Memory B cell (primary cell): ENCODE data around the gene FAM227B.
A peak's percentile ranks its signal among the peaks of the same experiment; 100 is the strongest.
"Not testable (repeated sequence)": the region's sequence is repeated elsewhere in the genome, so short reads cannot be mapped to it uniquely, and the experiment has no call there.

Experiments
- ATAC-seq: fragments of 150-1000 bp; cut with Tn5 transposase; 2 replicates; pipeline ENCODE4 v1.10.0; 2021; ENCODE audit warnings: low read depth, mild to moderate bottlenecking, moderate library complexity
- DNase-seq, 2 donors: peaks; one replicate each; pipeline ENCODE4 v3.0.0; 2022; ENCODE audit warnings: low spot score in 2 of 2
- H3K27ac Mint-ChIP-seq: one replicate; pipeline ENCODE4 v1.8.0; 2022; ENCODE audit warnings: mild to moderate bottlenecking, moderate library complexity, mixed read lengths
- H3K27me3 Mint-ChIP-seq: one replicate; pipeline ENCODE4 v1.8.0; 2022; ENCODE audit warnings: mixed read lengths
- H3K36me3 Mint-ChIP-seq: one replicate; pipeline ENCODE4 v1.8.0; 2022; ENCODE audit warnings: mild to moderate bottlenecking, mixed read lengths
- H3K4me1 Mint-ChIP-seq: one replicate; pipeline ENCODE4 v1.8.0; 2022; ENCODE audit warnings: mixed read lengths
- H3K4me3 Mint-ChIP-seq: one replicate; pipeline ENCODE4 v1.8.0; 2022; ENCODE audit warnings: mild to moderate bottlenecking, moderate library complexity, mixed read lengths
- H3K9me3 Mint-ChIP-seq: one replicate; pipeline ENCODE4 v1.8.0; 2022; ENCODE audit warnings: mixed read lengths

The FAM227B gene

DNA sequence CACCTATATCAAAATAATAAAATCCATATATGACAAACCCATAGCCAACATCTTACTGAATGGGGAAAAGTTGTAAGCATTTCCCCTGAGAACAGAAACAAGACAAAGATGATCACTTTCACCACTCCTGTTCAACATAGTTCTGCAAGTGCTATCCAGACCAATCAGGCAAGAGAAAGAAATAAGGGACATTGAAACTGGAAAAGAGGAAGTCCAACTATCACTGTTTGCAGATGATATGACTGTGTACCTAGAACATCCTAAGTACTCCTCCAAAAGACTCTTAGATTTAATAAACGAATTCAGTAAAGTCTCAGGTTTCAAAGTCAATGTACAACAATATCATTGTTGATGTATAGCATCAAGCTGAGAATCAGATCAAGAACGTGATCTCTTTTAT, 233.1 kb downstream of the FAM227B start:
- Mint-ChIP-seq H3K4me1 (peaks cover 4% of the 10 kb centered on the region), H3K27me3 (peaks cover 3% of the 10 kb centered on the region), H3K4me3 (no peak overlapping the region), H3K36me3 (no peaks in the 10 kb centered on the region), H3K27ac (no peak overlapping the region), H3K9me3 (no peaks in the 10 kb centered on the region)
- ATAC-seq (peak; percentile 63), DNase-seq (no peak)

DNA sequence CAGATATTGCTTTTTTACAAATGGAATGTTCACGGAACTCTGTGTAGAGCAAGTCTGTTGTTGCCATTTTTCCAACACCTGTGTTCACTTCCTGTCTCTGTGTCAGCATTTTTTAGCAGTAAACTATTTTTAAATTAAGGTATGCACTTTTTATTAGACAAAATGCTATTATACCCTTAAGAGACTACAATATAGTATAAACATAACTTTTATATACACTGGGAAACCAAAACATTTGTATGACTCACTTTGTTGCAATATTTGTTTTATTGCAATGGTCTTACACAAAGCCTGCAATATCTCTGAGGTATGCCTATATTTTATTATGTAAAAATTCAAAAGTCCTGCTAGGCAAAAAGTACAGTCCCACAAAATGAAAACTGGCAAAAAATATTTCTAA, 237.4 kb downstream of the FAM227B start:
- Mint-ChIP-seq H3K36me3 (no peaks in the 10 kb centered on the region), H3K27ac (no peak overlapping the region), H3K4me1 (peaks cover 4% of the 10 kb centered on the region), H3K9me3 (no peaks in the 10 kb centered on the region), H3K4me3 (no peak overlapping the region), H3K27me3 (no peaks in the 10 kb centered on the region)
- DNase-seq, result no peak
- no peak for ATAC-seq

DNA sequence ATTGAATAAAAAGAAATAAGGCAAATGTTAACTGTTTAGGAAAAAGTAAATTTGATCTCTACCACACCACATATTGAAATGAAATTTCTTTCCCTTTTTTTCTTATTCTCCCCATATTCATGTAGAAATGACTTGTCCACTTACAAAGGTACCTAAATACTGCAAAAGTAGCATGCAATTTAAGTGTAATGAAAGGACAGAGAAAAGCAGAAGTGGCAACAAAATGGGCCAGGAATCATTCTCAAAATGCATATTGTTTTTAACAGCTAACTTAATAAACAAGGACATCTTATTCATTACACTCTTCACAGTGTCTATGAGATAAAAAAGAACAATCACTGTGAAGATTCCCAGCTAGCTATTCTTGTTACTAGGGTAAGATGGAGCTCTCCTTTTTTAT, 238.2 kb downstream of the FAM227B start:
- ATAC-seq (no peak), DNase-seq (no peak)
- H3K4me3 Mint-ChIP-seq, result no peak overlapping the region
- no peaks in the 10 kb centered on the region for H3K27me3 Mint-ChIP-seq
- H3K27ac Mint-ChIP-seq, result no peak overlapping the region
- no peaks in the 10 kb centered on the region for H3K36me3 Mint-ChIP-seq
- H3K9me3 Mint-ChIP-seq, result no peaks in the 10 kb centered on the region
- peaks cover 1% of the 10 kb centered on the region for H3K4me1 Mint-ChIP-seq

GRCh38 chr15:49380912-49381311, 239.7 kb downstream of the FAM227B start:
- no peaks in the 10 kb centered on the region for H3K36me3 Mint-ChIP-seq
- H3K27ac Mint-ChIP-seq, result no peak overlapping the region
- H3K4me1 Mint-ChIP-seq, result no peaks in the 10 kb centered on the region
- no peak for DNase-seq
- no peak for ATAC-seq
- H3K27me3 Mint-ChIP-seq, result no peaks in the 10 kb centered on the region
- H3K4me3 Mint-ChIP-seq, result no peak overlapping the region
- no peaks in the 10 kb centered on the region for H3K9me3 Mint-ChIP-seq

DNA sequence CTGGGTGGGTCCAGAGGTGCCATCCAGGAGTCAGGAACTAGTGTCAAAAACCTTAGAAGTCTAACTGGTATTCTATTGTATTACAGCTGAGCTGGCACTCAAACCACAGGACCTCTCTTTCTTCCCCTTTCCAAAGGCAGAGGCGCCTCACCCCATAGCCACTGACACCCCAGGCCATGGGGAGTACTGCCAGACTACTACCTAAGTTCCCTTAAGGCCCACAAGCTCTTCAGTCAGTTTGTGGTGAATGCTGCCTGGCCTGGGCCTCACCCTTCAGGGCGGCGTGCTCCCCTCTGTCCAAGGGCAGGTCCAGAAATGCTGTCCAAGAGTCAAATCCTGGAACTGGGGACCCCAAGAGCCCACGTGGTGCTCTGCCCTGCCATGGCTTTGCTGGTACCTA, 240.6 kb downstream of the FAM227B start:
- DNase-seq (no peak), ATAC-seq (no peak)
- Mint-ChIP-seq H3K4me3 (no peak overlapping the region), H3K4me1 (no peaks in the 10 kb centered on the region), H3K36me3 (no peaks in the 10 kb centered on the region), H3K27ac (no peak overlapping the region), H3K27me3 (no peaks in the 10 kb centered on the region), H3K9me3 (no peaks in the 10 kb centered on the region)

DNA sequence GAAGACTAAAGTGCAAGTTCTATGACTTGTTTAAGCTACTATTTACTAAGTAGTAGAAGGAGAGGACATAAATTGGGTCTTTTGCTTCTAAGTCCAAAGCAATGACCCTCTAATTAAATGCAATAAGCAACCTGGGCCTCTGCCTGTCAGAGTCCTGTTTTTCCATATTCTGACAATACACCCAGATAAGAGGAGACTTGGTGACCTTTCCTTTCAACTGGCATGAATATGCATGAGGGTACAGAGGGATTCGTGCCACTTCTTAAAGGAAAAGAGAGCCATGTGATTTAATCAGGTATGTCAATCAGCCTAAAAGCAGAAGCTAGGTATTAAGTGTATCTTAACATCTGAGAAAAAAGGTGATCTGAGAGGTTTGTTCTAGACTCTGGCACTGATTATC, 248.3 kb downstream of the FAM227B start:
- Mint-ChIP-seq H3K4me3 (no peak overlapping the region), H3K4me1 (no peaks in the 10 kb centered on the region), H3K9me3 (peaks cover under 1% of the 10 kb centered on the region), H3K27me3 (no peaks in the 10 kb centered on the region), H3K36me3 (no peaks in the 10 kb centered on the region), H3K27ac (no peak overlapping the region)
- ATAC-seq (no peak), DNase-seq (no peak)

DNA sequence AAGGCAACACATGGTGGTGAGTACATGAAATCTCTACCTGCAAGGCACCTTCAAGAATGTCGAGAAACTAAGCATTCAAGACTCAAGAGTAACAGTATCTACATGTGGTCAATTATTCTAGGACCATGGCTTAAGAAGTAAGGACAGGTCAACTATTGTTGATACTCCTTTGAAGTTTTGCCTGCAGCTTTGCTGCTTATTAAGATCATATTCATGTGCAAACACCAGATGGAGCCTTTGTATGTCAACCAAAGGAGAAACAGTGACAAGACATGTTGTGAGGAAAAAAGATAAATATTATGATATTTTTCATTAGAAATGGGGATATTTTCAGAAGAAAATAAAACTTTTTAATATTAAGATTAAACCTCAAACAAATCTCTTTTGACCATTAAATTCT, 249.8 kb downstream of the FAM227B start:
- Mint-ChIP-seq H3K27ac (no peak overlapping the region), H3K4me1 (no peaks in the 10 kb centered on the region), H3K36me3 (peaks cover 2% of the 10 kb centered on the region), H3K27me3 (no peaks in the 10 kb centered on the region), H3K4me3 (no peak overlapping the region), H3K9me3 (peaks cover 2% of the 10 kb centered on the region)
- DNase-seq (no peak), ATAC-seq (no peak)

DNA sequence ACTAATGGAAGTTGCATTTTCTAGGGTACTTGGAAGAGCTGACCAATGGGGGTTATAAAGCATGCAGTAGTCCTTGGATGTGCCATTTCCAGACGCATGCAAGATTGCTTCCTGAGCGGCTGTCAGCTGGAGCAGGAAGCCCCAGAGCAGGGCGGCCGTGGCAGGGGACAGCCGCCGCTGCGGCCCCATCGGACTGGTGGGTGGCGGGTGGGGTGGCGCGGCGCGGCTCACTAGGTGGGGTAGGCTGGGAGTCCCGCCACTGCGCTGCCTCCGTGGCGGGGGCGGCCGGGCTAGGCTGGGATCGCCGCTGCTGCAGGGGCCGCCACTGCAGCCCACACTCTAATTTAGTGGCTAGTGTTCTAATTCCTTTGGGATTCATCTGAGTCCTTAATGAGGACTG, 254.1 kb downstream of the FAM227B start:
- peaks cover 2% of the 10 kb centered on the region for H3K9me3 Mint-ChIP-seq
- H3K4me3 Mint-ChIP-seq, result no peak overlapping the region
- DNase-seq (no peak), ATAC-seq (no peak)
- H3K4me1 Mint-ChIP-seq, result peaks cover 3% of the 10 kb centered on the region
- no peak overlapping the region for H3K27ac Mint-ChIP-seq
- no peaks in the 10 kb centered on the region for H3K27me3 Mint-ChIP-seq
- peaks cover 2% of the 10 kb centered on the region for H3K36me3 Mint-ChIP-seq

DNA sequence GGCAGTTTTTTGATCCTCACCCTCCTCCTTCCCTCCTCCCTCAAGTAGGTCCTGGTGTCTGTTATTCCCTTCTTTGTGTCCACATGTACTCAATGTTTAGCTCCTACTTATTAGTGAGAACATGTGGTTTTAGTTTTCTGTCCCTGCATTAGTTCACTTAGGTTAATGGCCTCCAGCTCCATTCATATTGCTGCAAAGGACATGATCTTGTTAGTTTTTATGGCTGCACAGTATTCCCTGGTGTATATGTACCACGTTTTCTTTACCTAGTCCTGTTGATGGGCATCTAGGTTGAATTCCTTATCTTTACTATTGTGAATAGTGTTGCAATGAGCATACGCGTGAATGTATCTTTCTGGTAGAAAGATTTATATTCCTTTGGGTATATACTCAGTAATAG, 259.2 kb downstream of the FAM227B start:
- Mint-ChIP-seq H3K27me3 (no peaks in the 10 kb centered on the region), H3K27ac (no peak overlapping the region), H3K4me1 (peaks cover 6% of the 10 kb centered on the region), H3K36me3 (peaks cover 2% of the 10 kb centered on the region), H3K4me3 (no peak overlapping the region), H3K9me3 (peaks cover 3% of the 10 kb centered on the region)
- no peak for ATAC-seq
- DNase-seq, result no peak

- not testable (repeated sequence) for H3K4me3 Mint-ChIP-seq, H3K9me3 Mint-ChIP-seq, H3K27ac Mint-ChIP-seq, H3K27me3 Mint-ChIP-seq, H3K4me1 Mint-ChIP-seq, DNase-seq, ATAC-seq, H3K36me3 Mint-ChIP-seq
These were observed 266.2 kb downstream of the FAM227B start for GRCh38 chr15:49354439-49354838.

DNA sequence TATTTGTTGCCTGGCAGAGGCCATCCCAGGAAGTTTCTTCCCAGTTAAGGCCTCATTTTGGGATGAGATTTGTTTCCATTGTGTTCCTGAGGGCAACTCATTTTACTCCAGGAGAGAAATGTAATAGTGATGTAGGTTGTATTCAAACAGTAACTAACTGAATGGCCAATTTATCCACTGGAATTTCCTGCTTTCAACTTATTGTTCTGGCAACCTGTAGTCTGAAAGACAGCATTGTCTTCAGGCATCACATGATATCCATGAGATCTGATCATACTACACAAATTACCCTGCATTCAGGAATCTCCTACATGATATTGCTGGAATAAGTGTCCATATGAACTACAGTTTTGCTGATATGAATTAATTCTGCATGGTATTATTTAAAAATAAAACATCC, 277.1 kb downstream of the FAM227B start:
- no peaks in the 10 kb centered on the region for H3K4me1 Mint-ChIP-seq
- ATAC-seq (no peak), DNase-seq (no peak)
- H3K36me3 Mint-ChIP-seq, result peaks cover 33% of the 10 kb centered on the region
- no peak overlapping the region for H3K27ac Mint-ChIP-seq
- H3K4me3 Mint-ChIP-seq, result no peak overlapping the region
- no peaks in the 10 kb centered on the region for H3K27me3 Mint-ChIP-seq
- H3K9me3 Mint-ChIP-seq, result peaks cover 5% of the 10 kb centered on the region

DNA sequence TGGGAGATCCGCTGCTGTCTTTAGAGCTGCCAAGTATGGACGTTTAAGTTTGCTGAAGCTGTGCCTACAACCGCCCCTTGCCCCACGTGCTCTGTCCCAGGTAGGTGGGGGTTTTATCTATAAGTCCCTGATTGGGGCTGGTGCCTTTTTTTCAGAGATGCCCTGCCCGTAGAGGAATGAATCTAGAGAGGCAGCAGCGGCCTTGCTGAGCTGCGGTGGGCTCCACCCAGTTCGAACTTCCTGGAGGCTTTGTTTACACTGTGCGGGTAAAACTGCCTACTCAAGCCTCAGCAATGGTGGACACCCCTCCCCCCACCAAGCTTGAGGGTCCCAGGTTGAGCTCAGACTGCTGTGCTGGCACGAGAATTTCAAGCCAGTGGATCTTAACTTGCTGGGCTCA, 281.0 kb downstream of the FAM227B start:
- DNase-seq (no peak), ATAC-seq (no peak)
- Mint-ChIP-seq H3K27ac (no peak overlapping the region), H3K9me3 (peaks cover 5% of the 10 kb centered on the region), H3K4me1 (peaks cover 2% of the 10 kb centered on the region), H3K36me3 (peaks cover 32% of the 10 kb centered on the region), H3K4me3 (no peak overlapping the region), H3K27me3 (no peaks in the 10 kb centered on the region)

- no peak overlapping the region for H3K4me3 Mint-ChIP-seq
- no peaks in the 10 kb centered on the region for H3K27me3 Mint-ChIP-seq
- peaks cover 16% of the 10 kb centered on the region for H3K36me3 Mint-ChIP-seq
- no peak overlapping the region for H3K27ac Mint-ChIP-seq
- H3K4me1 Mint-ChIP-seq, result peaks cover 2% of the 10 kb centered on the region
- no peaks in the 10 kb centered on the region for H3K9me3 Mint-ChIP-seq
- ATAC-seq (no peak), DNase-seq (no peak)
These were observed 288.7 kb downstream of the FAM227B start for GRCh38 chr15:49331951-49332350.

GRCh38 chr15:49331442-49331841, 289.2 kb downstream of the FAM227B start:
- Mint-ChIP-seq H3K9me3 (no peaks in the 10 kb centered on the region), H3K4me3 (no peak overlapping the region), H3K36me3 (peaks cover 13% of the 10 kb centered on the region), H3K27me3 (no peaks in the 10 kb centered on the region), H3K4me1 (peaks cover 2% of the 10 kb centered on the region), H3K27ac (no peak overlapping the region)
- DNase-seq (no peak), ATAC-seq (no peak)

GRCh38 chr15:49330166-49330565, 290.5 kb downstream of the FAM227B start:
- Mint-ChIP-seq H3K36me3 (peaks cover 13% of the 10 kb centered on the region), H3K9me3 (no peaks in the 10 kb centered on the region)

DNA sequence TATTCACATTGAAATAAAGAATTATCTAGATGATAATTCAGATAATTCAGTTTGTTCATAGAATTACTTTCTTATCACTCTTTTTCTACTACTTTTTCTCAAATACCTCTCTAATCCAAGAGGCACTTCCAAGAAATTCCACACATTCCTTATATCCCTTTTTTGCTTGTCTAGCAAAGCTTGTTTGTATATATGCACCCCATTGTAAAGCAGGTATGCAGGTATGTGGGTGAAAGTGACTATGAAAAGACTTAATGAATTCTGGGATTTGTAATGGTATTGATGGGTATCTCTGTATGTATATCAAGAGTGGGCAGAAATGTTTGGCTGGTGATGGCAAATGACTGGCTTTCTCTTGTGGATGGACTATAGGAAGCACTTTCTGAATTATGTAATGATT, 291.7 kb downstream of the FAM227B start:
- H3K27me3 Mint-ChIP-seq, result no peaks in the 10 kb centered on the region
- no peaks in the 10 kb centered on the region for H3K4me1 Mint-ChIP-seq
- ATAC-seq, result no peak
- H3K9me3 Mint-ChIP-seq, result no peaks in the 10 kb centered on the region
- no peak overlapping the region for H3K4me3 Mint-ChIP-seq
- peaks cover 13% of the 10 kb centered on the region for H3K36me3 Mint-ChIP-seq
- H3K27ac Mint-ChIP-seq, result no peak overlapping the region
- no peak for DNase-seq

More at GRCh38 chr15:49330166-49330565, 290.5 kb downstream of the FAM227B start:
- ATAC-seq (no peak), DNase-seq (no peak)
- Mint-ChIP-seq H3K27ac (no peak overlapping the region), H3K27me3 (no peaks in the 10 kb centered on the region), H3K4me1 (peaks cover 2% of the 10 kb centered on the region), H3K4me3 (no peak overlapping the region)
